ENCODE measurements around the gene CD72.

GRCh38 chr9:35594471-35594870 lies 23.7 kb downstream of the CD72 start:
- TF ChIP-seq GATA2 (IDR thresholded peaks at IDR 0.05; ENCODE audit: low read depth, low read length) (no peak), GATA3 (IDR thresholded peaks at IDR 0.05; ENCODE audit: low read depth, low read length) (no peak)
